ENCODE results near the gene UGT2B10. TPM values are rescaled to one million over a fixed set of nuclear protein-coding genes. Genes with fewer than 3 reads are reported as not detected.
"Not testable (repeated sequence)": the region's sequence is repeated elsewhere in the genome, so short reads cannot be mapped to it uniquely, and the experiment has no call there.

The UGT2B10 gene
- not detected for total RNA-seq (2021; fragmentation: NEBNext Ultra II Directional; extraction: Animal tissue kit (Norgen Biotek cat#: 25700))
- long read RNA-seq = 0 reads

- H3K9me3 Mint-ChIP-seq; H3K27ac Mint-ChIP-seq; H3K4me1 Mint-ChIP-seq (ENCODE audit: low read depth); H3K4me3 Mint-ChIP-seq; H3K36me3 Mint-ChIP-seq (ENCODE audit: low read depth); DNase-seq; H3K27me3 Mint-ChIP-seq (ENCODE audit: insufficient read depth): not testable (repeated sequence)
Measured at GRCh38 chr4:68815617-68816409, at the start of gene UGT2B10. TSS of gene UGT2B10 (plus strand) at chr4:68815994. CDS start at chr4:68816020, 26 bp downstream.

DNA sequence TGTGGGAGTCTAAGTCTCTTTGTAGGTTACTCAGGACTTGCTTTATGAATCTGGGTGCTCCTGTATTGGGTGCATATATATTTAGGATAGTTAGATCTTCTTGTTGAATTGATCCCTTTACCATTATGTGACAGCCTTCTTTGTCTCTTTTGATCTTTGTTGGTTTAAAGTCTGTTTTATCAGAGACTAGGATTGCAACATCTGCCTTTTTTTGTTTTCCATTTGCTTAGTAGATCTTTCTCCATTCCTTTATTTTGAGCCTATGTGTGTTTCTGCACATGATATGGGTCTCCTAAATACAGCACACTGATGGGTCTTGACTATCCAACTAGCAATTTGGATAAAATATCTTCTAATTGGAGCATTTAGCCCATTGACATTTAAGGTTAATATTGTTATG lies 44.0 kb upstream of the UGT2B10 start:
- H3K4me3 Mint-ChIP-seq; H3K27me3 Mint-ChIP-seq (ENCODE audit: insufficient read depth): not testable (repeated sequence)

DNA sequence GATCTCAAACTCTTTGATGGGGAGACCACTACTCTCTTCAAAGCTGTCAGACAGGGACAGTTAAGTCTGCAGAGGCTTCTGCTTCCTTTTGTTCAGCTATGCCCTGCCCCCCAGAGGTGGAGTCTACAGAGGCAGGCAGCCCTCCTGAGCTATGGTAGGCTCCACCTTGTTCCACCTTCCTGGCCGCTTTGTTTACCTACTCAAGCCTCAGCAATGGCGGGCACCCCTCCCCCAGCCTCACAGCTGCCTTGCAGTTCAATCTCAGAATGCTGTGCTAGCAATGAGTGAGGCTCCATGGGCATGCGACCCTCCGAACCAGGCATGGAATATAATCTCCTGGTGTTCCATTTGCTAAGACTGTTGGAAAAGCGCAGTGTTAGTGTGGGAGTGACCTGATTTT lies 42.1 kb upstream of the UGT2B10 start:
- H3K4me3 Mint-ChIP-seq = no peak overlapping the region
- no peaks in the 10 kb centered on the region for H3K36me3 Mint-ChIP-seq (ENCODE audit: low read depth)
- no peak for DNase-seq
- no peaks in the 10 kb centered on the region for H3K27me3 Mint-ChIP-seq (ENCODE audit: insufficient read depth)
- H3K4me1 Mint-ChIP-seq (ENCODE audit: low read depth) = no peaks in the 10 kb centered on the region
- no peak for TF ChIP-seq CTCF (IDR thresholded peaks at IDR 0.05)
- H3K27ac Mint-ChIP-seq = no peak overlapping the region
- H3K9me3 Mint-ChIP-seq = peaks cover 37% of the 10 kb centered on the region

More for the DNA sequence above, 44.0 kb upstream of the UGT2B10 start:
- peaks cover 39% of the 10 kb centered on the region for H3K9me3 Mint-ChIP-seq
- not testable (repeated sequence) for H3K27ac Mint-ChIP-seq; DNase-seq; H3K4me1 Mint-ChIP-seq (ENCODE audit: low read depth); H3K36me3 Mint-ChIP-seq (ENCODE audit: low read depth)

DNA sequence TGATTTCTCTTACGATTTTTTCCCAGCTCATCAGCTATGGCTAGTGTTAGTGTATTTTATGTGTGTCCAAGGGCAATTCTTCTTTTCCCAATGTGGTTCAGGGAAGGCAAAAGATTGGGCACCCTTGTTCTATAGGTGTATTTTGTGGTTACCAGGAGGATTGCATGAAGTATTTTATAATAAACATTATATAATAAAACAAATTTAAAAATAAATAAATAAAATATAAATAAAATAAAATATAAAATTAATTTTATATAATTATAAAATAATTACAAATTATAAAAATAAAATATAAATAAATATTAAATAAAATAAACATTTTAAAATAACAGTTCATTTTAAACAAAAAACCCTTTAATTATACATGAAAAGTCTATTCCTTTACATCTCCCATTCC lies 35.6 kb upstream of the UGT2B10 start:
- DNase-seq = no peak
- H3K4me1 Mint-ChIP-seq (ENCODE audit: low read depth) = no peaks in the 10 kb centered on the region
- no peaks in the 10 kb centered on the region for H3K27me3 Mint-ChIP-seq (ENCODE audit: insufficient read depth)
- no peak for TF ChIP-seq CTCF (IDR thresholded peaks at IDR 0.05)
- no peaks in the 10 kb centered on the region for H3K36me3 Mint-ChIP-seq (ENCODE audit: low read depth)
- no peak overlapping the region for H3K27ac Mint-ChIP-seq
- no peak overlapping the region for H3K4me3 Mint-ChIP-seq
- peaks cover 23% of the 10 kb centered on the region for H3K9me3 Mint-ChIP-seq

GRCh38 chr4:68797048-68797447 lies 18.7 kb upstream of the UGT2B10 start:
- TF ChIP-seq CTCF (IDR thresholded peaks at IDR 0.05) = no peak
- Mint-ChIP-seq H3K27ac (no peak overlapping the region), H3K4me3 (no peak overlapping the region), H3K36me3 (ENCODE audit: low read depth) (no peaks in the 10 kb centered on the region), H3K9me3 (peaks cover 6% of the 10 kb centered on the region), H3K4me1 (ENCODE audit: low read depth) (no peaks in the 10 kb centered on the region), H3K27me3 (ENCODE audit: insufficient read depth) (no peaks in the 10 kb centered on the region)
- no peak for DNase-seq

DNA sequence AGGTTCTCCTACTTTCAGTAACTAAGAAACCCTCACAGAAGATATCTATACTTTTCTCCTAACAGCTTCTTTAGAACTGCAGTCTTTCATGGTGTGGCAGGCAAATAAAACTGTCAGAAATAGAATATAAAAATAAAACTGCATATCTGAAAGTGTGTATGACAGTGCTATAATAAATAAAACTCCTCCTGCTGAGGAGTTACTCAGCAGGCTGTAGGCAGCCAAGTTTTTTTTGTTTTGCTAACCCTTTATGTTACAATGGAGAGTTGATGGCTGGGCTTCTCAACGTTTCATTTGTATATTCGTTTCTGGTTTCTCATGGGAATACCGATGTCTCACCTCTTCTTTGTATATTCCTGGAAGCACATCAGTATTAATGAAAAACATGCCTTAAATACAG lies 18.2 kb upstream of the UGT2B10 start:
- Mint-ChIP-seq H3K27ac (no peak overlapping the region), H3K4me1 (ENCODE audit: low read depth) (no peaks in the 10 kb centered on the region), H3K4me3 (no peak overlapping the region), H3K27me3 (ENCODE audit: insufficient read depth) (no peaks in the 10 kb centered on the region), H3K36me3 (ENCODE audit: low read depth) (no peaks in the 10 kb centered on the region), H3K9me3 (peaks cover 10% of the 10 kb centered on the region)
- no peak for DNase-seq
- no peak for TF ChIP-seq CTCF (IDR thresholded peaks at IDR 0.05)

Data from HFFc6 (cell line).